HFFc6 (cell line): ENCODE measurements around the gene PDE4D. TPM values are rescaled to one million over a fixed set of nuclear protein-coding genes. Genes with fewer than 3 reads are reported as not detected.

ENCODE experiments used
- DNase-seq: peaks from one replicate; pipeline ENCODE4 v3.0.0-alpha.2; 2018
- H3K27ac Mint-ChIP-seq: 2 replicates; pipeline ENCODE4 v1.8.0; 2020; ENCODE audit warnings: mild to moderate bottlenecking, mixed read lengths
- H3K27me3 Mint-ChIP-seq: 2 replicates; pipeline ENCODE4 v1.8.0; 2021; ENCODE audit warnings: mild to moderate bottlenecking, moderate library complexity, mixed read lengths; ENCODE audit not compliant: insufficient read depth
- H3K36me3 Mint-ChIP-seq: 2 replicates; pipeline ENCODE4 v1.8.0; 2021; ENCODE audit warnings: low read depth, mixed read lengths
- H3K4me1 Mint-ChIP-seq: 2 replicates; pipeline ENCODE4 v1.8.0; 2020; ENCODE audit warnings: low read depth, mixed read lengths
- H3K4me3 Mint-ChIP-seq: 2 replicates; pipeline ENCODE4 v1.8.0; 2020; ENCODE audit warnings: mild to moderate bottlenecking, moderate library complexity, mixed read lengths
- H3K9me3 Mint-ChIP-seq: 2 replicates; pipeline ENCODE4 v1.8.0; 2020; ENCODE audit warnings: mild to moderate bottlenecking, mixed read lengths
- CTCF ChIP-seq: fragments of 200-600 bp; sonication (generic); IDR thresholded peaks from 2 replicates; pipeline ENCODE4 v1.5.0; 2021; ENCODE audit warnings: antibody characterized with exemption, mild to moderate bottlenecking
- total RNA-seq, 6 experiments: library from RNA; stranded (reverse); fragmentation: NEBNext Ultra II Directional; extraction: Animal tissue kit (Norgen Biotek cat#: 25700); gene quantifications; 2 replicates in 1 of 6; 3 replicates in 5 of 6; pipeline ENCODE4 v1.2.3, GENCODE V29; 2021

Gene PDE4D
- total RNA-seq, 6 experiments from 2014 or later, result 1.8 to 7.3 (median 6.2) TPM

GRCh38 chr5:59439303-59439702 lies 454.2 kb downstream of the PDE4D start:
- DNase-seq, result no peak
- TF ChIP-seq CTCF, result no peak
- Mint-ChIP-seq H3K27me3 (no peaks in the 10 kb centered on the region; the same call in none of the 2 replicates), H3K4me1 (no peaks in the 10 kb centered on the region), H3K27ac (no peak overlapping the region), H3K9me3 (no peaks in the 10 kb centered on the region), H3K36me3 (no peaks in the 10 kb centered on the region), H3K4me3 (no peak overlapping the region)

GRCh38 chr5:59437176-59437575 lies 456.4 kb downstream of the PDE4D start:
- no peak for DNase-seq
- TF ChIP-seq CTCF, result no peak
- Mint-ChIP-seq H3K36me3 (no peaks in the 10 kb centered on the region), H3K27ac (no peak overlapping the region), H3K9me3 (no peaks in the 10 kb centered on the region), H3K4me3 (no peak overlapping the region), H3K4me1 (no peaks in the 10 kb centered on the region), H3K27me3 (no peaks in the 10 kb centered on the region; the same call in none of the 2 replicates)

GRCh38 chr5:59436364-59437148 lies 457.0 kb downstream of the PDE4D start:
- TF ChIP-seq CTCF, result no peak
- DNase-seq, result no peak
- no peaks in the 10 kb centered on the region for H3K9me3 Mint-ChIP-seq
- no peak overlapping the region for H3K4me3 Mint-ChIP-seq
- no peaks in the 10 kb centered on the region for H3K4me1 Mint-ChIP-seq
- H3K27me3 Mint-ChIP-seq, result no peaks in the 10 kb centered on the region; the same call in none of the 2 replicates
- H3K27ac Mint-ChIP-seq, result no peak overlapping the region
- H3K36me3 Mint-ChIP-seq, result no peaks in the 10 kb centered on the region

GRCh38 chr5:59433174-59433573 lies 460.4 kb downstream of the PDE4D start:
- Mint-ChIP-seq H3K27ac (no peak overlapping the region), H3K4me1 (no peaks in the 10 kb centered on the region), H3K9me3 (no peaks in the 10 kb centered on the region), H3K36me3 (no peaks in the 10 kb centered on the region), H3K4me3 (no peak overlapping the region), H3K27me3 (peaks cover 3% of the 10 kb centered on the region; the same call in 1 of the 2 replicates)
- no peak for DNase-seq
- no peak for TF ChIP-seq CTCF

GRCh38 chr5:59430066-59430685 lies 463.4 kb downstream of the PDE4D start:
- Mint-ChIP-seq H3K36me3 (no peaks in the 10 kb centered on the region), H3K27me3 (peaks cover 3% of the 10 kb centered on the region; the same call in 1 of the 2 replicates), H3K9me3 (no peaks in the 10 kb centered on the region), H3K27ac (no peak overlapping the region), H3K4me3 (no peak overlapping the region), H3K4me1 (no peaks in the 10 kb centered on the region)
- no peak for TF ChIP-seq CTCF
- DNase-seq, result no peak
